ENCODE data around the gene ADCY10.

ADCY10 gene

GRCh38 chr1:167913895-167914496 lies at the start of gene ADCY10:
Gene ADCY10 (minus strand): TSS chr1:167914134. CDS start chr1:167905140, 8,994 bp downstream.
- Histone ChIP-seq H3K4me1 (ENCODE audit: control insufficient read depth, insufficient read depth, low read length) (no peaks in the 10 kb centered on the region), H3K9me3 (ENCODE audit: control insufficient read depth in 2 of 2, low read length in 2 of 2) (no peaks in the 10 kb centered on the region), H3K9ac (ENCODE audit: low read length in 2 of 2) (no peak within 1 kb of the TSS), H3K27me3 (ENCODE audit: control insufficient read depth in 1 of 2, insufficient read depth in 2 of 2, low read length in 2 of 2) (no peaks in the 10 kb centered on the region), H3K27ac (ENCODE audit: low read length) (no peak within 1 kb of the TSS), H3K4me3 (ENCODE audit: low read length in 2 of 2) (no peak within 1 kb of the TSS), H3K36me3 (ENCODE audit: control insufficient read depth in 2 of 2, insufficient read depth in 2 of 2, low read length in 2 of 2) (peaks cover 7 to 8% of the 10 kb centered on the region in 2 donors)

GRCh38 chr1:167957710-167958109 lies 43.8 kb upstream of the ADCY10 start:
- Histone ChIP-seq H3K27me3 (ENCODE audit: control insufficient read depth in 1 of 2, insufficient read depth in 2 of 2, low read length in 2 of 2) (no peaks in the 10 kb centered on the region), H3K27ac (ENCODE audit: low read length) (no peak overlapping the region), H3K9ac (ENCODE audit: low read length in 2 of 2) (no peak overlapping the region), H3K4me1 (ENCODE audit: control insufficient read depth, insufficient read depth, low read length) (no peaks in the 10 kb centered on the region), H3K36me3 (ENCODE audit: control insufficient read depth in 2 of 2, insufficient read depth in 2 of 2, low read length in 2 of 2) (peaks cover 3 to 5% of the 10 kb centered on the region in 2 donors), H3K9me3 (ENCODE audit: control insufficient read depth in 2 of 2, low read length in 2 of 2) (no peaks in the 10 kb centered on the region), H3K4me3 (ENCODE audit: low read length in 2 of 2) (no peak overlapping the region)

GRCh38 chr1:167955915-167956314 lies 42.0 kb upstream of the ADCY10 start:
- H3K9me3 ChIP-seq (ENCODE audit: control insufficient read depth in 2 of 2, low read length in 2 of 2), result no peaks in the 10 kb centered on the region
- H3K27me3 ChIP-seq (ENCODE audit: control insufficient read depth in 1 of 2, insufficient read depth in 2 of 2, low read length in 2 of 2), result no peaks in the 10 kb centered on the region
- no peaks in the 10 kb centered on the region for H3K4me1 ChIP-seq (ENCODE audit: control insufficient read depth, insufficient read depth, low read length)
- H3K9ac ChIP-seq (ENCODE audit: low read length in 2 of 2), result no peak overlapping the region
- no peak overlapping the region for H3K27ac ChIP-seq (ENCODE audit: low read length)
- H3K4me3 ChIP-seq (ENCODE audit: low read length in 2 of 2), result no peak overlapping the region
- H3K36me3 ChIP-seq (ENCODE audit: control insufficient read depth in 2 of 2, insufficient read depth in 2 of 2, low read length in 2 of 2), result peaks cover 3 to 9% of the 10 kb centered on the region in 2 donors

- Histone ChIP-seq H3K36me3 (ENCODE audit: control insufficient read depth in 2 of 2, insufficient read depth in 2 of 2, low read length in 2 of 2) (peaks cover 3 to 9% of the 10 kb centered on the region in 2 donors), H3K27ac (ENCODE audit: low read length) (no peak overlapping the region), H3K4me1 (ENCODE audit: control insufficient read depth, insufficient read depth, low read length) (no peaks in the 10 kb centered on the region)
Observed at GRCh38 chr1:167950569-167950968, 36.6 kb upstream of the ADCY10 start.

GRCh38 chr1:167949785-167950184 lies 35.9 kb upstream of the ADCY10 start:
- Histone ChIP-seq H3K4me1 (ENCODE audit: control insufficient read depth, insufficient read depth, low read length) (no peaks in the 10 kb centered on the region), H3K9ac (ENCODE audit: low read length in 2 of 2) (no peak overlapping the region), H3K36me3 (ENCODE audit: control insufficient read depth in 2 of 2, insufficient read depth in 2 of 2, low read length in 2 of 2) (peaks cover 3 to 9% of the 10 kb centered on the region in 2 donors)

More at GRCh38 chr1:167950569-167950968, 36.6 kb upstream of the ADCY10 start:
- no peaks in the 10 kb centered on the region for H3K9me3 ChIP-seq (ENCODE audit: control insufficient read depth in 2 of 2, low read length in 2 of 2)
- no peaks in the 10 kb centered on the region for H3K27me3 ChIP-seq (ENCODE audit: control insufficient read depth in 1 of 2, insufficient read depth in 2 of 2, low read length in 2 of 2)
- H3K9ac ChIP-seq (ENCODE audit: low read length in 2 of 2), result no peak overlapping the region
- no peak overlapping the region for H3K4me3 ChIP-seq (ENCODE audit: low read length in 2 of 2)

GRCh38 chr1:167947733-167948132 lies 33.8 kb upstream of the ADCY10 start:
- no peaks in the 10 kb centered on the region for H3K27me3 ChIP-seq (ENCODE audit: control insufficient read depth in 1 of 2, insufficient read depth in 2 of 2, low read length in 2 of 2)

More at GRCh38 chr1:167949785-167950184, 35.9 kb upstream of the ADCY10 start:
- no peak overlapping the region for H3K4me3 ChIP-seq (ENCODE audit: low read length in 2 of 2)
- no peaks in the 10 kb centered on the region for H3K27me3 ChIP-seq (ENCODE audit: control insufficient read depth in 1 of 2, insufficient read depth in 2 of 2, low read length in 2 of 2)
- no peak overlapping the region for H3K27ac ChIP-seq (ENCODE audit: low read length)
- no peaks in the 10 kb centered on the region for H3K9me3 ChIP-seq (ENCODE audit: control insufficient read depth in 2 of 2, low read length in 2 of 2)

GRCh38 chr1:167943541-167943940 lies 29.6 kb upstream of the ADCY10 start:
- Histone ChIP-seq H3K4me3 (ENCODE audit: low read length in 2 of 2) (no peak overlapping the region), H3K9ac (ENCODE audit: low read length in 2 of 2) (no peak overlapping the region), H3K27me3 (ENCODE audit: control insufficient read depth in 1 of 2, insufficient read depth in 2 of 2, low read length in 2 of 2) (no peaks in the 10 kb centered on the region), H3K4me1 (ENCODE audit: control insufficient read depth, insufficient read depth, low read length) (no peaks in the 10 kb centered on the region), H3K36me3 (ENCODE audit: control insufficient read depth in 2 of 2, insufficient read depth in 2 of 2, low read length in 2 of 2) (no peaks in the 10 kb centered on the region), H3K27ac (ENCODE audit: low read length) (no peak overlapping the region), H3K9me3 (ENCODE audit: control insufficient read depth in 2 of 2, low read length in 2 of 2) (no peaks in the 10 kb centered on the region)

More at GRCh38 chr1:167947733-167948132, 33.8 kb upstream of the ADCY10 start:
- peaks cover 0 to 4% of the 10 kb centered on the region in 2 donors for H3K36me3 ChIP-seq (ENCODE audit: control insufficient read depth in 2 of 2, insufficient read depth in 2 of 2, low read length in 2 of 2)
- H3K4me1 ChIP-seq (ENCODE audit: control insufficient read depth, insufficient read depth, low read length), result no peaks in the 10 kb centered on the region
- no peaks in the 10 kb centered on the region for H3K9me3 ChIP-seq (ENCODE audit: control insufficient read depth in 2 of 2, low read length in 2 of 2)
- H3K9ac ChIP-seq (ENCODE audit: low read length in 2 of 2), result no peak overlapping the region
- no peak overlapping the region for H3K27ac ChIP-seq (ENCODE audit: low read length)
- H3K4me3 ChIP-seq (ENCODE audit: low read length in 2 of 2), result no peak overlapping the region

GRCh38 chr1:167940264-167940663 lies 26.3 kb upstream of the ADCY10 start:
- Histone ChIP-seq H3K4me1 (ENCODE audit: control insufficient read depth, insufficient read depth, low read length) (no peaks in the 10 kb centered on the region), H3K27ac (ENCODE audit: low read length) (no peak overlapping the region), H3K9ac (ENCODE audit: low read length in 2 of 2) (no peak overlapping the region), H3K36me3 (ENCODE audit: control insufficient read depth in 2 of 2, insufficient read depth in 2 of 2, low read length in 2 of 2) (no peaks in the 10 kb centered on the region), H3K27me3 (ENCODE audit: control insufficient read depth in 1 of 2, insufficient read depth in 2 of 2, low read length in 2 of 2) (no peaks in the 10 kb centered on the region), H3K4me3 (ENCODE audit: low read length in 2 of 2) (no peak overlapping the region), H3K9me3 (ENCODE audit: control insufficient read depth in 2 of 2, low read length in 2 of 2) (no peaks in the 10 kb centered on the region)

- no peaks in the 10 kb centered on the region for H3K27me3 ChIP-seq (ENCODE audit: control insufficient read depth in 1 of 2, insufficient read depth in 2 of 2, low read length in 2 of 2)
- peak overlapping the region; percentile 91 to 96 for H3K4me3 ChIP-seq (ENCODE audit: low read length in 2 of 2)
- H3K27ac ChIP-seq (ENCODE audit: low read length), result no peak overlapping the region
- no peaks in the 10 kb centered on the region for H3K36me3 ChIP-seq (ENCODE audit: control insufficient read depth in 2 of 2, insufficient read depth in 2 of 2, low read length in 2 of 2)
- H3K9ac ChIP-seq (ENCODE audit: low read length in 2 of 2), result peak overlapping the region in 1 of 2 donors; percentile 95
- H3K9me3 ChIP-seq (ENCODE audit: control insufficient read depth in 2 of 2, low read length in 2 of 2), result no peaks in the 10 kb centered on the region
- H3K4me1 ChIP-seq (ENCODE audit: control insufficient read depth, insufficient read depth, low read length), result peaks cover 3% of the 10 kb centered on the region
Observed at GRCh38 chr1:167938080-167938636, 24.2 kb upstream of the ADCY10 start.

GRCh38 chr1:167937709-167938010 lies 23.7 kb upstream of the ADCY10 start:
- Histone ChIP-seq H3K27ac (ENCODE audit: low read length) (peak overlapping the region; percentile 97), H3K27me3 (ENCODE audit: control insufficient read depth in 1 of 2, insufficient read depth in 2 of 2, low read length in 2 of 2) (no peaks in the 10 kb centered on the region), H3K4me3 (ENCODE audit: low read length in 2 of 2) (peak overlapping the region; percentile 91 to 96), H3K9ac (ENCODE audit: low read length in 2 of 2) (peak overlapping the region; percentile 95), H3K36me3 (ENCODE audit: control insufficient read depth in 2 of 2, insufficient read depth in 2 of 2, low read length in 2 of 2) (no peaks in the 10 kb centered on the region), H3K4me1 (ENCODE audit: control insufficient read depth, insufficient read depth, low read length) (peaks cover 3% of the 10 kb centered on the region), H3K9me3 (ENCODE audit: control insufficient read depth in 2 of 2, low read length in 2 of 2) (no peaks in the 10 kb centered on the region)

Data from stomach smooth muscle (tissue), 2 donors.